Endothelial cell of umbilical vein (primary cell): ENCODE results near the gene RPLP1.

Experiments used
- CTCF ChIP-seq, 2 donors: IDR thresholded peaks; 1 replicate in 1 of 2; 2 replicates in 1 of 2; pipeline ENCODE4 v1.5.1; 2011; ENCODE audit warnings: low read length in 2 of 2, mild to moderate bottlenecking in 2 of 2, moderate library complexity in 2 of 2, control low read depth in 1 of 2, inconsistent platforms in 1 of 2, low read depth in 1 of 2; ENCODE audit not compliant: insufficient read depth in 1 of 2; ENCODE audit errors: extremely low read depth in 1 of 2
- POLR2A ChIP-seq: IDR thresholded peaks from 2 replicates; pipeline ENCODE4 v1.6.1; 2012; ENCODE audit warnings: low read depth, mild to moderate bottlenecking, control low read depth, low read length
- POLR2AphosphoS5 ChIP-seq: IDR thresholded peaks from 2 replicates; pipeline ENCODE4 v1.6.1; 2012; ENCODE audit warnings: low read depth, mild to moderate bottlenecking, control low read depth, low read length, moderate library complexity; ENCODE audit not compliant: insufficient read depth

GRCh38 chr15:69403594-69403993 is 49.0 kb upstream of the RPLP1 start:
- no peak for TF ChIP-seq POLR2A
- TF ChIP-seq CTCF (IDR thresholded peaks at IDR 0.05; ENCODE audit: extremely low read depth in 1 of 2, insufficient read depth in 1 of 2, low read depth in 1 of 2, low read length in 2 of 2): no peak
- TF ChIP-seq POLR2AphosphoS5: no peak
